GM21528 (cell line): ENCODE data around the gene SH3BP4.

Experiments
- ATAC-seq: cut with Tn5 transposase; IDR thresholded peaks from one replicate; pipeline ENCODE4 v1.9.1; 2021; ENCODE audit warnings: mild to moderate bottlenecking, moderate library complexity; ENCODE audit not compliant: unreplicated experiment, low FRiP score

The SH3BP4 gene

GRCh38 chr2:234963773-234964615 is 12.2 kb downstream of the SH3BP4 start:
- no peak for ATAC-seq

GRCh38 chr2:234964631-234965461 is 13.0 kb downstream of the SH3BP4 start:
- no peak for ATAC-seq

- no peak for ATAC-seq
These were observed 14.5 kb downstream of the SH3BP4 start for GRCh38 chr2:234966340-234966739.

- no peak for ATAC-seq
These were observed 15.5 kb downstream of the SH3BP4 start for GRCh38 chr2:234967201-234967869.

GRCh38 chr2:234967870-234968208 is 16.0 kb downstream of the SH3BP4 start:
- no peak for ATAC-seq

- no peak for ATAC-seq
These were observed 17.0 kb downstream of the SH3BP4 start for GRCh38 chr2:234968631-234969305.

- ATAC-seq: no peak
These were observed 17.7 kb downstream of the SH3BP4 start for GRCh38 chr2:234969306-234970098.

GRCh38 chr2:234970099-234970440 is 18.3 kb downstream of the SH3BP4 start:
- no peak for ATAC-seq

- ATAC-seq: no peak
These were observed 18.7 kb downstream of the SH3BP4 start for GRCh38 chr2:234970477-234970882.

- no peak for ATAC-seq
These were observed 19.7 kb downstream of the SH3BP4 start for GRCh38 chr2:234971496-234971895.

GRCh38 chr2:234973008-234973407 is 21.2 kb downstream of the SH3BP4 start:
- ATAC-seq: no peak

GRCh38 chr2:234974501-234975385 is 22.9 kb downstream of the SH3BP4 start:
- no peak for ATAC-seq

- no peak for ATAC-seq
These were observed 23.8 kb downstream of the SH3BP4 start for GRCh38 chr2:234975611-234976010.

- no peak for ATAC-seq
These were observed 24.8 kb downstream of the SH3BP4 start for GRCh38 chr2:234976479-234977227.

- ATAC-seq: no peak
These were observed 25.4 kb downstream of the SH3BP4 start for GRCh38 chr2:234977228-234977679.

- no peak for ATAC-seq
These were observed 26.8 kb downstream of the SH3BP4 start for GRCh38 chr2:234978466-234979203.
